ENCODE data around the gene CDK5RAP3.
A peak's percentile ranks its signal among the peaks of the same experiment; 100 is the strongest.
"Not testable (repeated sequence)": the region's sequence is repeated elsewhere in the genome, so short reads cannot be mapped to it uniquely, and the experiment has no call there.

The CDK5RAP3 gene, protein sequence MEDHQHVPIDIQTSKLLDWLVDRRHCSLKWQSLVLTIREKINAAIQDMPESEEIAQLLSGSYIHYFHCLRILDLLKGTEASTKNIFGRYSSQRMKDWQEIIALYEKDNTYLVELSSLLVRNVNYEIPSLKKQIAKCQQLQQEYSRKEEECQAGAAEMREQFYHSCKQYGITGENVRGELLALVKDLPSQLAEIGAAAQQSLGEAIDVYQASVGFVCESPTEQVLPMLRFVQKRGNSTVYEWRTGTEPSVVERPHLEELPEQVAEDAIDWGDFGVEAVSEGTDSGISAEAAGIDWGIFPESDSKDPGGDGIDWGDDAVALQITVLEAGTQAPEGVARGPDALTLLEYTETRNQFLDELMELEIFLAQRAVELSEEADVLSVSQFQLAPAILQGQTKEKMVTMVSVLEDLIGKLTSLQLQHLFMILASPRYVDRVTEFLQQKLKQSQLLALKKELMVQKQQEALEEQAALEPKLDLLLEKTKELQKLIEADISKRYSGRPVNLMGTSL

DNA sequence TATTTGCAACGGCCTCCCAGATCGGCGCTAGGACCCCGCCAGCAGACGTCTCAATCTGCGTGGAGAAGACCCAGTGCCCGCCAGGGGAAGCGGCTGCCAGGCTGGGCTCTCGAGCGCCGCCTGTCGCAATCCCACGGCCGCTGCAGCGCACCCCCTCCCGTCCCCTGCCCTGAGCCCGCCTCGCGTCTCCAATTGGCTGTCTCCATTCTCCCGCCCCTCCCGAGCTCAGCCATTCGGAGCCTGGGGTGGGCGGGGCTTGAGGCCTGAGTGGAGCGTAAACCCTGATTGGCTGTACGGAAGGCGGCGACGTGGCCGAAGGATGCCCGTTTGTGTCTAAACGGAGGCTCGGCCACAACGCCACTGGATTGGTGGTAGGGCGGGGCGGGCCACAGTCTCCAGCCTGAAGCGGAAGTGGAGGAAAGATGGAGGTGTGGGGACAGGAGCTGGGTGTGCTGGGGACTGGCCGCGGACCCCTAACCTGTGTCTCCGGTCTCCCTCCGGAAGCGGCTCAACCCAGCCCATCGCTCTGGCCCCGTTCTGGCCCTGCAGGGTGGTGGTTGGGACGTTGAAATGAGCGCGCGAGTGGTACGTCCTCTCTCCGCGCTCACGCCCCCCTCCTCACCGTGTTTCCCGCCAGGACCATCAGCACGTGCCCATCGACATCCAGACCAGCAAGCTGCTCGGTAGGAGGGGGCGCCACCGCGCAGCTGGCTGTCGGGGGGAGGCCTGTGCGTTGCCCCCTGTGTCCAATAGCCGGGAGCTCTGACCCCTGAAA, at the start of gene CDK5RAP3:
Gene CDK5RAP3 (plus strand): TSS at position 389 of the 775 bp plus-strand sequence. CDS start 34 bp downstream, at position 423.
- DNase-seq, result peak; percentile 99

DNA sequence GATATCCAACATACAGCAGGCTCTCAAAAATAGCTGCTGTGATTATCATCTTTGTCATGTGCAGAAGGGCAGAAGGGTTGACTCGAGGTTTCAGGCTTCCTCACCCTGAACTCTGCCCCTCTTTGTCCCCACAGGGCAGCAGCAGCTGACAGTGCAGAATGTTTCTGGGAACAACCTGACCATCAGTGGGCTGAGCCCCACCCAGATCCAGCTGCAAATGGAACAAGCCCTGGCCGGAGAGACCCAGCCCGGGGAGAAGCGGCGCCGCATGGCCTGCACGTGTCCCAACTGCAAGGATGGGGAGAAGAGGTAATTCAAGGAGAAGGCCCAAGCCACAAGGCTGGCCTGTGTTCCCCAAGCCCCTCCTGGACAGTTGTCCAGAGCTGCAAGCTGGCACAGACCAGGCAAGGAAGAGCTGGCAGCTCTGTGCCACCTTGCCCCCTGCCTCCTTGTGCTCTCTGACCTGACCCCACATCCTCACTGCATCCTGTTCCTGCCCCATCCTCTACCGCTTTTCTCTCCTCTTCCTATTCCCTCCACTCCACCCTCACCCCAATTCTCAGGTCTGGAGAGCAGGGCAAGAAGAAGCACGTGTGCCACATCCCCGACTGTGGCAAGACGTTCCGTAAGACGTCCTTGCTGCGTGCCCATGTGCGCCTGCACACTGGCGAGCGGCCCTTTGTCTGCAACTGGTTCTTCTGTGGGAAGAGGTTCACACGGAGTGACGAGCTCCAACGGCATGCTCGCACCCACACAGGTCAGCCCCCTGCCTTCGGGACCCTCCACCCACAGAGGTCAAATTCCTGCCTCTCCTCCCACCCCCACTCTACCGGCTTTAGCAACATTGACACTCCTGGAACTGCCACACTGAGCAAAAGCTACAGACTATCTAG, 45.9 kb upstream of the CDK5RAP3 start:
- DNase-seq, result no peak

DNA sequence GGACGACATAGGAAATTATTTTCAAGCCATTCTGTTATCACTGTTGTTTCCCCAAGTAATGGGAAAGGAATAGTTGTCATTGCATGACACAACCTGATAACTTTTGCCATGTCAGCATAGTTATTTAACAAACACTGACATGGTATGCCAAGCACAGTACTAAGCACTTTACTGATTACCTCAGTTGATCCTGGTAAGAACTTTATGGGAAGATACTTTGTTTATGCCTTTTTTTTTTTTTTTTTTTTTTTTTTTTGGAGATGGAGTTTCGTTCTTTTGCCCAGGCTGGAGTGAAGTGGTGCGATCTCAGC, 45.3 kb upstream of the CDK5RAP3 start:
- no peak for DNase-seq

DNA sequence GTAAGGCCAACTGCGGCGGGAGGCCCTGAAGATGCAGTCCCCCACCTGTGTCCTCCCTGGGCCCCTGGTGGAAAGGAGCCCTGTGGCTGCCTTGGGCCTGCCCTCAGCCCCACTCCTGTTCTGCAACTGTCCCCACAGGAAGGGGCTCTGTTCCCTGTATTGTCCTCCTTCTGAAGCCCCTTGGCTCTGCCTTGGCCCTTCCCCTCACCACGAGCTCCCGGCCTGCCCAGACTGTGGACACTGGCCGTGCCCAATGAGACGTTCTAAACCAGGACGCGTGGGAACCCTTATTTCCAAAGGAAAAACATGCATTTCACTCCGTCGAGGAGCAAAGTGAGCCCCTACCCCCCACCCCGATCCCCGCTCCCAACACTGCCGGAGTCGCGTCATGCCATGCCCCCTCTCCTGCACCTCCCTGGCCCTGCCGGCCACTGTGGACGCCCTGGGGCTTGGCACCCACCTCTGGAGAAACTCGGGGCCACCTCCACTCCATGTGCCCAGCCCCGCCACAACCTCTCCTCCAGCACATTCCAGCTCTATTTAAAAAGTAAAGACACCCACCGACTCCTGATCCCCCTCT, 43.0 kb upstream of the CDK5RAP3 start:
- DNase-seq, result no peak

DNA sequence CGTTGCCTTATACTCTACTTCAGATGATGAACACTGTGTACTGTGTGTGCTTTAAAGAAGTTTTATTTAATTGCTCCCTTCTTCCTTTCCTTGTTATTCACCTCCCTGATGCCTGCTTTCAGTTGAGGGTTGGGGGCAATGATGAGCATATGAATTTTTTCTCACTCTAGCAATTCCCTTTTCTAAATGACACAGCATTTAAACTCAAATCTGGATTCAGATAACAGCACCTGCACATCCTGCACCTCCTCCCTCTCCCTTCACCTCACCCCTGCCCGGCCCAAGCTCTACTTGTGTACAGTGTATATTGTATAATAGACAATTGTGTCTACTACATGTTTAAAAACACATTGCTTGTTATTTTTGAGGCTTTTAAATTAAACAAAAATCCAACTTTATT, 42.5 kb upstream of the CDK5RAP3 start:
- no peak for DNase-seq

DNA sequence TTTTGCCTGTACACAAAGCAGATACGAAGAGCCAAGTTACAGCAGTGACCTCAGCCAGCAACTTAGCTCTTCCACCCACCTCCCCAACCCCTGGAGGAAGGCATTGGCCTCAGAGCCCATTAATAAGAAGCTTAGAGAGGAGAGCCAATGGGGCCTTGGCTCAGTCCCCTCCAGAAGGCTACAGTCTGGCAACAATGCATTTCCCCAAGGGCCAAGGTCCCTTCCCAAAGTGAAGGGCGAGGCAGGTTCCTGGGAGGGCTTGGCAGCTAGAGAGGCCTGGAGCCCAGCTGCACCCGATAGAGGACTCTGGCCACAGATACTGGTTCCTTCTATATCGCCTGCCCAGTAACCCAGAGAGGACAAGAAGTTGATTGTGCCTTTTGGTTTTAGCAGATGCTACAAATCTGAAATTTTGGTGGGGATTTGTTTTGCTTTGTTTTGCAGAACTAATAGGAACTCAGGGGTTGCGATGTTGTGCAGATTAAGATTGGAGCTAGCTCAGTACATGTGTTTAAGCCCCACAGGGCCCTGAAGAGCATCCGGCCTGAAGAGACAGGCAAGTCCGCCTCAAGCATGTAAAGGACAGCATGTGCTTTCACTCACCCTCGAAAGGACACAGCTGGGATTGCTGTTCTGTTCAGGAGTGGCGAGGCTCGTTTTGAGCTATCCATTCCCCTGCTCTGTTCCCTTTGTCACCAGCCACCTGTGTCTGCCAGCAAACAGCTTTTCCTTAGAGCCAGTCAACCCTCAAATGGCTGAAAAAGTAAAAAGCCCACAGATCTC, 41.5 kb upstream of the CDK5RAP3 start:
- DNase-seq, result no peak

DNA sequence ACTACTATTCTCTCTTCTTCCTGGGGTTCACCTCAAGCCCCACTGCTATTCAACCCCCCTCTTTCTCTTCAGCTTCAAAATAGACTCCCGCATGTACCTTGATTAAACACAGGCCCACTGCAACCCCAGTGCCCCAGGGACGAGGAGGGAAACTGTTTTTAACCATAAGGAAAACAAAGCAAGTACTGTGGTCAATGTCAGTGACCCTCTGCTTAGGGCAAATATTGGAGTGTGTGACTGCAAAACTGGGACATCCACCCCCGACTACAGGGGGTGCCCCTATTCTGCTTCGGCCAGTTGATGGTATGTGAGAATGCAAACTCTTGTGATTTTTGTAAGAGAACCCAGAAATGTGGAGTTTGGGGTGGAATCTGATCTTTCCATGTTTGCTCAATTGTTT, 39.1 kb upstream of the CDK5RAP3 start:
- DNase-seq, result no peak

DNA sequence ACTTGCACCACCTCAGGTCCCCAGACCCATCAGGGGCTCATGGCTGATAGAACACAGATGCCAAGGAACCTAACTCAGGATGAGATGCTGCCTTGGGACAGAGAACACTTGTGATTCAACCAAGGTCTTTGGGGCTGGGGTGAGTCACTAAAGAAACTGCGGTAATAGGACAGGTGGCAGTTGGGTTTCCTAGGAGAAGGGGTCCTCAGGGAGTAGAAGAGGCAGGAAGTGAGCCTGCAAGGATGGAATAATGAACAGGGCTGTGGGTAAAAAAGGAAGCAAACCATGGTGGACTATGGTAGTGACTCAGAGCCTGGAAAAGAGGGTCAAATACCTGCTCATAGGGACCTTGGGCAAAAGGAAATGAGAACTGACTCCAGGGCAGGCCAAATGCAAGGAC, 36.1 kb upstream of the CDK5RAP3 start:
- no peak for DNase-seq

DNA sequence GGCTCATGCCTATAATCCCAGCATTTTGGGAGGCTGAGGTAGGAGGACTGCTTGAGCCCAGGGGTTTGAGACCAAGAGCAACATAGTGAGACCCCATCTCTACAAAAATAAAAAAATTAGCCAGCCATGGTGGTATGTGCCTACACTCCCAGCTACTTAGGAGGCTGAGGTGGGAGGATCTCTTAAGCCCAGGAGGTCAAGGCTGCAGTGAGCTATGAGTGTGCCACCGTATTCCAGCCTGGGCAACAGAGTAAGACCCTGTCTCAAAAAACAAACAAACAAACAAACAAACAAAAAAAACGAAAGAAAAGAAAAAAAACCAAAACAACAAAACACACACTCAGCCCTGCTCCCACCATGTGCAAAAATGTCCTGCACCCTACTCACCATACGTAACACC, 35.4 kb upstream of the CDK5RAP3 start:
- DNase-seq, result not testable (repeated sequence)

DNA sequence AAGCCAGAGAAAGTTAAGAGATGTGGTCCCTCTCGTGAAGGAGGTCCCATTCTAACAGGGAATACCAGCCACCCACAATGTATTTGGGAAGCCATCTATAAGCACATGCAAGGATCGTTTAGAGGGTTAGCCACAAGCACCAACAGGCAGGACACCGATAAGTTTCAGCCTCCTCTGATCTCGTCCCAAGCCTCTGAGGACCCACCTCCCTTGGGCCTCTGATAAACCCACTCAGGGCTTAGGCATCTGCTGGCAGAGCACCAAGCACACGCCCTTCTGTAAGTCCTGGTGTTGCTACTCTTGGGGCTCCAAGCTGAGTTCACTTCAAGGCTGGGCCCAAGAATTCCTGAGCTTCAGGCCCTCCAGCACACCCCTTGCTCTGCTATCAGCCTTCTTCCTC, 35.0 kb upstream of the CDK5RAP3 start:
- no peak for DNase-seq

DNA sequence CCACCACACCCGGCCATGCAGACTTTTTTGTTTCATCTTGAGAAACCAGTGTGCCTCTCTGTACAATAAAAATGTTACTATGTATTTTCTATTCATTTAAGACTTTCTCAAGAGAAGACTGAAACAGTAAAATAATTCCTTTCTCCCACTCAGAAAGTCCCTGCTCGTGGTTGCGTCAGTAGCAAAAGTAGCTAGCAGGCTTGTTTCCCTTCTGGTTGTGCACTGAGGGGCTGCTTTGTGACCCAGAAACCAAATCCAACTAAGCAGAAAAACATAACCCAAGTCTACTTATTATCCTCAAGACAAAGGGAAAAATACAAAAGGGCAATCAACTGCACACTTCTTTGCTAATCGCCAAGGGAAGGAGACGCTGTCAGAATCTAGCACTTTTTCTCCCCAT, 33.0 kb upstream of the CDK5RAP3 start:
- DNase-seq, result no peak

DNA sequence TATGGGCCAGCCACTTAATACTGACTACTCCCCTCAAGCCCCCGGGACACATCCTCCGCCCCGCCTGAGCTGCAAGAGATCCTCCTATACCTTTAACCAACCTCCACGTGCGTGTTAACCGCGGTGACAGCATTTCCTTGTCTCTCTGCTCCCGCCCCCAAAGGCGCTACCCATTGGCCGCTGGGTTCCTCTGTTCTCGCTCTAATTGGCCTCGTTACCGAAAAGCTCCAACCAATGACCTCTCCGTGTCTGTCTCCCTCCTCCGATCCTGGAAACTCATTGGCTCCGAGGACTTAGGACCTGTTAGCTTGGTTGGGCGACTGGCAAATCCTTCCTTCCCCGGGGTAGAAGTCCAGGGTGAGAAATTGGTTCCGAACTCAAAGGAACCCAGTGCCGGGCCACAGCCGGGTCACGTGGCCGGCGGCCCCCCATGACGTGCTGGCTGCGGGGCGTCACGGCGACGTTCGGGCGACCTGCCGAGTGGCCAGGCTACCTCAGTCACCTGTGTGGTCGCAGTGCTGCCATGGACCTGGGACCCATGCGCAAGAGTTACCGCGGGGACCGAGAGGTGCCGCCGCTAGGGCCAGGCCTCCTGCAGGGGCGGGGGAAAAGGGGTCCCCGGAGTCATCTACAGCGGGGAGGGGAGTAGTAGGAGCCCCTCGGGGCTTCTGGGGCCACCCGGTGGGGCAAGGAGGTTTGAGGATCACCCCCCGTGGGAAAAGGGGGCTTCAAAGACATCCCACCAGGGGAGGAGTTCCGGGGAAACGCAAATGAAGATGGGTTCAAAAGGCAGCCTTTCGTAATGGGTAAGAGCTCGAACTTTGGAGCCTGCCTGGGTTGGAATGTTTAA, 29.4 kb upstream of the CDK5RAP3 start, which contains the start of gene PNPO:
Gene PNPO (plus strand): TSS at position 326 of the 850 bp plus-strand sequence. CDS start 105 bp downstream, at position 431.
- DNase-seq, result peak; percentile 95 to 97

DNA sequence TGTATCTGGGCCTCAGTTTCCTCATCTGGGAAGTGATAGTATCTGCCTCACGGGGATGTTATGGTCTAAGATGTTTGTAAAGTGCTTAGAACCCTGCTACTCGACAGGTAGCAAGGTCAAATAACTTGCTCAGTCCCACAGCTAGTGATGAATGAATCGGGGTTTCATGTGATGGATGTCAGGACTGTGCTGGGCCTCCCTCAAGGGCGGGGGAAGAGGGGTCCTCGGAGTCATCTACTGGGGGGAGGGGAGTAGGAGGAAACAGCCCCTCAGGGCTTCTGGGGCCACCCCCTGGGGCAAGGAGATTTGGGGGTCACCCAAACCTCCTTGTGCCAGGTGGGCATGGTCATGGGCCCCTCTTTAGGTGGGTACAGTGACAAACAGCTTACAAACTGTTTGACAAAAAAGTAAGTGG, 28.8 kb upstream of the CDK5RAP3 start:
- no peak for DNase-seq

DNA sequence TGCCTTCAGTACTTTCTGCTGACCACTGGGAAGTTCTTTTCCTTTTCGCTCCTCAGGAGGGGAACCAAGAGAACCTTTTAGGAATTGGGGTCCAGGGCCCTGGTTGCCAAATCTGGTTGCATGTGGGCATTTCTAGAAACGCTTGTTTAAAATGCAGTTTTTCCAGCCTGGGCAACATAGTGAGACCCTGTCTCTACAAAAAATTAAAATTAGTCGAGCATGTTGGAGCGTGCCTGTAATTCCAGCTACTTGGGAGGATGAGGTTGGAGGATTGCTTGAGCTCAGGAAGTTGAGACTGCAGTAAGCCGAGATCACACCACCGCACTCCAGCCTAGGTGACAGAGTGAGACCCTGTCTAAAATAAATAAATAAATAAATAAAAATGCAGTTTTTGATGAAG, 28.3 kb upstream of the CDK5RAP3 start:
- no peak for DNase-seq

DNA sequence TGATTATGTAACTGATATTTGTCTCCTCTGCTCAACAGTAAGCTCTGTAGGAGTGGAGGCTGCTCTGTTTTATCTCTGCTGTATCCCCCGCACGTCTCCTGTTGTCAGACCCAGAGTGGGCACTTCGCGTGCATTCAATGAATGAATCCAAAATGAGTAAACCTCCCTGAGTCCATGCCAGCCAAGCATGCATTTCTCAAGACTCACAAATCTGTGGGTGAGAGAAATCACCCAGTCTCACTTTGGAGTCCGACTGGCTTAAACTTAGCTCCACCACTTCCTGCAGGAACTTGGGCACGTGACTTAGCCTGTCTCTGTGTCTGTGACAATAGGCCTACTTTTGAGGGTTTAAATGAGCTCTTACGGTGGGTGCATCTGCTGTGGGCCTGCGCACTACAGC, 25.8 kb upstream of the CDK5RAP3 start:
- peak; percentile 18 to 19 for DNase-seq

DNA sequence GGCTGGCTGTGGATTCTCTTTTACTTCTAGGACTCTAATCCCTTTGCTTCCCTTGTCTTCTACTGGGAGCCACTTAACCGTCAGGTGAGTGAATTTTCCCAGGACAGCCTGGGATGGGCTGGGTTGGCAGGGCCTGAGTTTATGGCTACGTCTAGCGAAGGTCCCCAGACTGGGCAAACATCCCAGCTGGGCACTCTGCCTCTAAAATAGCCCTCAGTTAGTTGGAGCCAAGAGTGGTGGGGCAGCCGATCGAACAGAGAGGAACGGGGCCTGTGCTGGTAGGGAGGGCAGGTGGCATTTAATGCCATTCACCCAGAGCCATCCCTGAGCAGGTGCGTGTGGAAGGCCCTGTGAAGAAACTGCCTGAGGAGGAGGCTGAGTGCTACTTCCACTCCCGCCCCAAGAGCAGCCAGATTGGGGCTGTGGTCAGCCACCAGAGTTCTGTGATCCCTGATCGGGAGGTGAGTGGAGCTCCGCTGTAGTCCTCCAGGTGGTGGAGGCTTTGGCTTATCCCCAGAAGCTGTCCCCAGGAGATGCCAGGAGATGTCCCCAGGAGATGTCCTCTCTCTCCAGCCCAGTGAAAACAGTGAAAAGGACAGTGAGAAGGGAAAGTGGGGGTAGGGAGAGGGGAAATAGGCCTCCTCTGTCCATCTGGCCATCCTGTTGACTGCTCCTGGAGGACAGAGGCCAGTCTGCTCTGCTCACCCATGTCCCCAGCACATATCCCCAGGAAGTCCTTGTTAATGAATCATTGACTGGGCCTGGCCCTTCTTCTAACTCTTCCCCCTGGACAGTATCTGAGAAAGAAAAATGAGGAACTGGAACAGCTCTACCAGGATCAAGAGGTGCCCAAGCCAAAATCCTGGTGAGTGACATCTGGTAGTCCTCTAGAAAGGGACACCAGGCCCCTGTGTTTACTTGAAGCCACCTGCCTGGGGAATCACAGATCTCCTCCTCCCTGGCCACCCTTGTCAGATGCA, 25.1 kb upstream of the CDK5RAP3 start:
- no peak for DNase-seq

DNA sequence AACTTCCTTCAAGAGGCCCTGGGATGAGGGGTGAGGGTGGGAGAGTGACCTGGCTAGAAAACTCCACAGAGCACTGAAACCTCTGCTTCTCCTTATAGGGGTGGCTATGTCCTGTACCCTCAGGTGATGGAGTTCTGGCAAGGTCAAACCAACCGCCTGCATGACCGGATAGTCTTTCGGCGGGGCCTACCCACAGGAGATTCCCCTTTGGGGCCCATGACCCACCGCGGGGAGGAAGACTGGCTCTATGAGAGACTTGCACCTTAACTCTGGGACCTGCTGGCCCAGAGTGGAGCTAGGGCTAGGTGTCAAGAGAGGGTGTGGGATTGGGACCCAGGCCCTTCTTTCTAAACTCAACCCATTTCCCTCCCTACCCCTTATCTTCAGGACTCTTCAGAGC, 24.4 kb upstream of the CDK5RAP3 start:
- no peak for DNase-seq

DNA sequence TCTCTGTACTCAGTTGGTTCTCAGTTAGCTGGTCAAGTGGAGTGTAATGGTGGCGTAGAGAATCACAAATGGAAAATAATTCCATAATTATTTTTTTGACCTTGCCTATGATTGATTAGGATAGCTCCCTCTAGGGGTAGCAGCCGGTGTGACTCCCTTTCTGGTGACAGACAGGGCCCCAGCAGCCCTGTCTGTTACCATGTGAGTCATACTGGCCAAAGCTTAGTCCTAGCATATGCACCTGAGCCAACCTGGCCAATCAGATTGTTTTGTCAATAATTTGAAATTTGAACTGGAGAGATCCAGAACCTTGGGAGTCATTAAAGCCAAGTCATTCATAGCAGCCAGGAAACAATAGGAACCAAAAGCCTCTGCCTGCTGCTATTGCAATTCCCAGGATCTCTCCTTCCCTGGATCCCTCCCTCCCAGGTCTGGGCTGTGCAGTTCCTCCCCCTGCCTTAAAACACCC, 23.9 kb upstream of the CDK5RAP3 start:
- peak; percentile 77 to 81 for DNase-seq

DNA sequence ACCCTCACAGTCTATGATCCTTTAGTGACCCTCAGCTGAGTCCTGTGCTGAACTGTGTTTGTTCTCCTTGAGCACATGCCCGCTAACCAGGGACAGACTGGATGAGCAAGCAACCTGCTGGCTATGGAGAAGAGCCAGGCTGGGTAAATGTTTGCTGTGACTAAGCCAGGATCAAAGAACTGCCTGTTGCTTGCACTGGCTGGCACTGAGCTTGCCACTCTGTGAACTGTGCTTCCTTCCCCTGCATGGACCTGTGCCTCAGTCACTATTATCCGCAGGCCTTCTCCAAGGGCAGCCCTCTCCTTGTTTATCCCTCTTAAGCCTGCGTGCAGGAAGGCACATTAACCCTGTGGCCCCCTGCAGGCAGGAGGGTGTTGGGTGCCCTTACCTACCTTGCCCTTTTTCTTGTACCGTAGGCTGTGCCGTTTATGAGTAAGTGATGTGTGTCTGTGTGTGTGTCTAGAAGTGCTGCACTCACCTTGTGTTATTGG, 22.2 kb upstream of the CDK5RAP3 start:
- DNase-seq, result no peak

All from CD4-positive, alpha-beta T cell treated with Interleukin-4 for 1 hour (primary cell).